ENCODE data around the gene MAST4. TPM values are rescaled to one million over a fixed set of nuclear protein-coding genes. Genes with fewer than 3 reads are reported as not detected.

The MAST4 gene
- total and polyA plus RNA-seq, 2 of the 13 experiments (the other 11 are each of a cell fraction or from before 2014, with no cell fraction given) = 3.4 to 3.7 TPM

DNA sequence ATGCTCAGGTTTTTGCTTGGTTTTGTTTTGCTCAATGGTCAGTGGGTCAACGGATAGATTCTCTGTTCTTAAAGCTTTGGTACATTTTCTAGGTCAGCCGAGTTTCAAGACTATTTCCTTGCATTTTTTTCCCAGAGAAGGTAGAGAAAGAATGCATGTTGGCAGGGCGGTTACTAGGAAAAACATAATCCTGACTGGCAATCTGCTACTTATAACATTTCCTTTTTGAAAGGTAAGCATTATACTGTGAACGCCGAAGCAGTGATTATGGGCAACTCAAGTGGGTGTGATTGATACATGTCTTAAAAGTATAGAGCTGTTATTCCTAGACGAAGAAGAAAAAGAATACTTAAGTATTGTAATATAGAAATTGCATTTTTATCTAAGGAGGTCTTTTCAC lies 273.2 kb downstream of the MAST4 start:
- Histone ChIP-seq H3K79me2 (ENCODE audit: insufficient read depth, low read length) (no peaks in the 10 kb centered on the region), H2AFZ (ENCODE audit: low read length) (no peak overlapping the region), H3K4me1 (ENCODE audit: insufficient read depth, low read length) (no peaks in the 10 kb centered on the region), H3K9ac (ENCODE audit: insufficient read depth, low read depth, low read length) (no peak overlapping the region), H3K27me3 (ENCODE audit: control insufficient read depth in 1 of 2, insufficient read depth in 2 of 2, low read length in 2 of 2) (0 out of 5 replicates have a peak, but pooled peaks cover 0 to 1% of the 10 kb centered on the region in 2 experiments), H3K27ac (ENCODE audit: extremely low read length, insufficient read depth, low read length) (no peak overlapping the region), H3K4me3 (replicated peaks in 1 of 3; ENCODE audit: insufficient read depth in 1 of 3, low read depth in 2 of 3, low read length in 3 of 3) (no peak overlapping the region), H4K20me1 (ENCODE audit: insufficient read depth, low read length) (no peaks in the 10 kb centered on the region), H3K4me2 (ENCODE audit: low read depth, low read length) (no peak overlapping the region), H3K36me3 (replicated peaks in 1 of 2; ENCODE audit: control insufficient read depth in 1 of 2, insufficient read depth in 2 of 2, low read length in 2 of 2) (no peaks in the 10 kb centered on the region), H3K9me3 (ENCODE audit: low read length) (no peaks in the 10 kb centered on the region)
- ATAC-seq (no peak), FAIRE-seq (no peak), DNase-seq (ENCODE audit: low spot score) (no peak)
- ChIA-PET POLR2A (no interaction called here), CTCF (ENCODE audit: low intra/inter-chr PET ratio, low total read pairs) (no interaction called here)
- peak in 1 of 2 experiments; percentile 34; a peak in 2 of 4 replicates for TF ChIP-seq MAFK (conservative IDR thresholded peaks at IDR 0.05 in 1 of 2, IDR thresholded peaks at IDR 0.05 in 1 of 2; ENCODE audit: low read length in 2 of 2)
- TF ChIP-seq ZNF766 (CRISPR knock-in tag; IDR thresholded peaks at IDR 0.05; ENCODE audit: borderline replicate concordance) = no peak
- in situ Hi-C loops (cut with HindIII; ENCODE audit: extremely low pct_ligation_motif_present, low pct_unique_long_range_greater_than_20kb) (no loop called here), intact Hi-C loops (cut with micrococcal nuclease; ENCODE audit: unreplicated experiment) (loop anchor here (5.0 kb wide), 1 partner anchor 562 kb away; no protein-coding TSS in a partner anchor)
- WGBS (ENCODE audit: low lambda C conversion rate) = 33% methylated on average over 6 of the region's 6 CpGs
- no TSS peak for BruUV-seq (replicated peaks)

DNA sequence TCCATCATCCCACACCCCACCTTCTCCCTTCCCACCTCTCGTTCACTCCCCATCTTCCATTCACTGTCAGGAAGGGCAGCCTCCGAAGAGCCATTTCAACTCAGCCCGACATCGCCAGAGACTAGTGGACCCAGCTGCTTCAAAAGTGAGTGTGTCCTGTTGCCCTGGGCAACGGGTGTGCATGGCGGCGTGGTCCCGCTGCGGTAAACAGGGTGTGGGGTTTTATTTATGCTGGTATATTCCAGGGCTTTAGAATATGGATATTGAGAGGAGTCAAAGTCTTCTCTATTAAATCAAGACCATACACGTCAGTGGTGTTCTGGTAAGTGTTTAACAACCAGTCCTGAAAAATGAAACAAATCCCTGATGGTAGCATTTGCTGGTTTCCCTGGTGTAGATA lies 274.5 kb downstream of the MAST4 start:
- no peaks in the 10 kb centered on the region for H3K9me3 ChIP-seq (ENCODE audit: low read length)
- H3K4me2 ChIP-seq (ENCODE audit: low read depth, low read length) = no peak overlapping the region
- TF ChIP-seq, protein P1, sequence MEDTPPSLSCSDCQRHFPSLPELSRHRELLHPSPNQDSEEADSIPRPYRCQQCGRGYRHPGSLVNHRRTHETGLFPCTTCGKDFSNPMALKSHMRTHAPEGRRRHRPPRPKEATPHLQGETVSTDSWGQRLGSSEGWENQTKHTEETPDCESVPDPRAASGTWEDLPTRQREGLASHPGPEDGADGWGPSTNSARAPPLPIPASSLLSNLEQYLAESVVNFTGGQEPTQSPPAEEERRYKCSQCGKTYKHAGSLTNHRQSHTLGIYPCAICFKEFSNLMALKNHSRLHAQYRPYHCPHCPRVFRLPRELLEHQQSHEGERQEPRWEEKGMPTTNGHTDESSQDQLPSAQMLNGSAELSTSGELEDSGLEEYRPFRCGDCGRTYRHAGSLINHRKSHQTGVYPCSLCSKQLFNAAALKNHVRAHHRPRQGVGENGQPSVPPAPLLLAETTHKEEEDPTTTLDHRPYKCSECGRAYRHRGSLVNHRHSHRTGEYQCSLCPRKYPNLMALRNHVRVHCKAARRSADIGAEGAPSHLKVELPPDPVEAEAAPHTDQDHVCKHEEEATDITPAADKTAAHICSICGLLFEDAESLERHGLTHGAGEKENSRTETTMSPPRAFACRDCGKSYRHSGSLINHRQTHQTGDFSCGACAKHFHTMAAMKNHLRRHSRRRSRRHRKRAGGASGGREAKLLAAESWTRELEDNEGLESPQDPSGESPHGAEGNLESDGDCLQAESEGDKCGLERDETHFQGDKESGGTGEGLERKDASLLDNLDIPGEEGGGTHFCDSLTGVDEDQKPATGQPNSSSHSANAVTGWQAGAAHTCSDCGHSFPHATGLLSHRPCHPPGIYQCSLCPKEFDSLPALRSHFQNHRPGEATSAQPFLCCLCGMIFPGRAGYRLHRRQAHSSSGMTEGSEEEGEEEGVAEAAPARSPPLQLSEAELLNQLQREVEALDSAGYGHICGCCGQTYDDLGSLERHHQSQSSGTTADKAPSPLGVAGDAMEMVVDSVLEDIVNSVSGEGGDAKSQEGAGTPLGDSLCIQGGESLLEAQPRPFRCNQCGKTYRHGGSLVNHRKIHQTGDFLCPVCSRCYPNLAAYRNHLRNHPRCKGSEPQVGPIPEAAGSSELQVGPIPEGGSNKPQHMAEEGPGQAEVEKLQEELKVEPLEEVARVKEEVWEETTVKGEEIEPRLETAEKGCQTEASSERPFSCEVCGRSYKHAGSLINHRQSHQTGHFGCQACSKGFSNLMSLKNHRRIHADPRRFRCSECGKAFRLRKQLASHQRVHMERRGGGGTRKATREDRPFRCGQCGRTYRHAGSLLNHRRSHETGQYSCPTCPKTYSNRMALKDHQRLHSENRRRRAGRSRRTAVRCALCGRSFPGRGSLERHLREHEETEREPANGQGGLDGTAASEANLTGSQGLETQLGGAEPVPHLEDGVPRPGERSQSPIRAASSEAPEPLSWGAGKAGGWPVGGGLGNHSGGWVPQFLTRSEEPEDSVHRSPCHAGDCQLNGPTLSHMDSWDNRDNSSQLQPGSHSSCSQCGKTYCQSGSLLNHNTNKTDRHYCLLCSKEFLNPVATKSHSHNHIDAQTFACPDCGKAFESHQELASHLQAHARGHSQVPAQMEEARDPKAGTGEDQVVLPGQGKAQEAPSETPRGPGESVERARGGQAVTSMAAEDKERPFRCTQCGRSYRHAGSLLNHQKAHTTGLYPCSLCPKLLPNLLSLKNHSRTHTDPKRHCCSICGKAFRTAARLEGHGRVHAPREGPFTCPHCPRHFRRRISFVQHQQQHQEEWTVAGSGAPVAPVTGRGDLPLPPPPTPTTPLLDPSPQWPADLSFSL (CRISPR knock-in tag; IDR thresholded peaks at IDR 0.05) = no peak
- TF ChIP-seq MAFK (conservative IDR thresholded peaks at IDR 0.05 in 1 of 2, IDR thresholded peaks at IDR 0.05 in 1 of 2; ENCODE audit: low read length in 2 of 2) = no peak
- TF ChIP-seq SIN3B (IDR thresholded peaks at IDR 0.05; ENCODE audit: low read length) = no peak
- TF ChIP-seq, protein P2, sequence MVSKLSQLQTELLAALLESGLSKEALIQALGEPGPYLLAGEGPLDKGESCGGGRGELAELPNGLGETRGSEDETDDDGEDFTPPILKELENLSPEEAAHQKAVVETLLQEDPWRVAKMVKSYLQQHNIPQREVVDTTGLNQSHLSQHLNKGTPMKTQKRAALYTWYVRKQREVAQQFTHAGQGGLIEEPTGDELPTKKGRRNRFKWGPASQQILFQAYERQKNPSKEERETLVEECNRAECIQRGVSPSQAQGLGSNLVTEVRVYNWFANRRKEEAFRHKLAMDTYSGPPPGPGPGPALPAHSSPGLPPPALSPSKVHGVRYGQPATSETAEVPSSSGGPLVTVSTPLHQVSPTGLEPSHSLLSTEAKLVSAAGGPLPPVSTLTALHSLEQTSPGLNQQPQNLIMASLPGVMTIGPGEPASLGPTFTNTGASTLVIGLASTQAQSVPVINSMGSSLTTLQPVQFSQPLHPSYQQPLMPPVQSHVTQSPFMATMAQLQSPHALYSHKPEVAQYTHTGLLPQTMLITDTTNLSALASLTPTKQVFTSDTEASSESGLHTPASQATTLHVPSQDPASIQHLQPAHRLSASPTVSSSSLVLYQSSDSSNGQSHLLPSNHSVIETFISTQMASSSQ (IDR thresholded peaks at IDR 0.05; ENCODE audit: low read depth) = no peak
- TF ChIP-seq, protein P2 (CRISPR knock-in tag; IDR thresholded peaks at IDR 0.05; ENCODE audit: borderline replicate concordance) = no peak
- H3K4me3 ChIP-seq (replicated peaks in 1 of 3; ENCODE audit: insufficient read depth in 1 of 3, low read depth in 2 of 3, low read length in 3 of 3) = no peak overlapping the region
- no peak overlapping the region for H3K9ac ChIP-seq (ENCODE audit: insufficient read depth, low read depth, low read length)
- no peaks in the 10 kb centered on the region for H4K20me1 ChIP-seq (ENCODE audit: insufficient read depth, low read length)
- no peak for ATAC-seq
- 0 out of 5 replicates have a peak, but pooled peaks cover 0 to 1% of the 10 kb centered on the region in 2 experiments for H3K27me3 ChIP-seq (ENCODE audit: control insufficient read depth in 1 of 2, insufficient read depth in 2 of 2, low read length in 2 of 2)
- in situ Hi-C loops (cut with HindIII; ENCODE audit: extremely low pct_ligation_motif_present, low pct_unique_long_range_greater_than_20kb) (no loop called here), intact Hi-C loops (cut with micrococcal nuclease; ENCODE audit: unreplicated experiment) (no loop called here)
- no peaks in the 10 kb centered on the region for H3K4me1 ChIP-seq (ENCODE audit: insufficient read depth, low read length)
- POLR2A ChIA-PET = no interaction called here
- WGBS (ENCODE audit: low lambda C conversion rate) = 48% methylated on average over 10 of the region's 10 CpGs
- no peaks in the 10 kb centered on the region for H3K79me2 ChIP-seq (ENCODE audit: insufficient read depth, low read length)
- FAIRE-seq = no peak
- H2AFZ ChIP-seq (ENCODE audit: low read length) = no peak overlapping the region
- no peak overlapping the region for H3K27ac ChIP-seq (ENCODE audit: extremely low read length, insufficient read depth, low read length)
- H3K36me3 ChIP-seq (replicated peaks in 1 of 2; ENCODE audit: control insufficient read depth in 1 of 2, insufficient read depth in 2 of 2, low read length in 2 of 2) = no peaks in the 10 kb centered on the region
- CTCF ChIA-PET (ENCODE audit: low intra/inter-chr PET ratio, low total read pairs) = no interaction called here
- BruUV-seq (replicated peaks) = no TSS peak
- no peak for DNase-seq (ENCODE audit: low spot score)

All from HepG2 (cell line).